SK-N-SH (cell line): ENCODE data around the gene GPR107. TPM values are rescaled to one million over a fixed set of nuclear protein-coding genes. Genes with fewer than 3 reads are reported as not detected.

ENCODE experiments used
- CTCF ChIA-PET: fragments of 300-600, 350-600 bp; formaldehyde crosslinking; extraction: SDS; loops from one replicate; lab custom pipeline; 2021; lab: Yijun Ruan, JAX
- POLR2A ChIA-PET: fragments of 350-600 bp; sonication (Branson Sonifier 250); formaldehyde crosslinking; extraction: SDS; loops from one replicate; lab custom pipeline; 2020; ENCODE audit warnings: antibody characterized with exemption, inconsistent platforms; lab: Yijun Ruan, JAX
- DNase-seq: peaks from one replicate; pipeline ENCODE4 v3.0.0; 2012
- H2AFZ ChIP-seq: fragments of 200-600 bp; sonication (generic); 2 replicates; pipeline ENCODE4 v1.8.1; 2016; ENCODE audit warnings: antibody characterized with exemption, mild to moderate bottlenecking, low read depth
- H3F3A ChIP-seq: fragments of 200-600 bp; sonication (generic); replicated peaks from 2 replicates; pipeline ENCODE3; 2016; ENCODE audit warnings: antibody characterized with exemption, mild to moderate bottlenecking; ENCODE audit not compliant: insufficient read depth
- H3K27ac ChIP-seq, 2 experiments: fragments of 200-500 bp in 1 of 2; fragments of 200-600 bp in 1 of 2; sonication (Bioruptor generic) in 1 of 2; sonication (generic), shearing (Covaris generic) in 1 of 2; 2 replicates each; pipeline versions ENCODE4 v1.5.1 to v1.6.1; 2014 to 2016; ENCODE audit warnings: low read depth in 2 of 2, inconsistent platforms in 1 of 2, low read length in 1 of 2, mild to moderate bottlenecking in 1 of 2, mixed read lengths in 1 of 2
- H3K27me3 ChIP-seq: fragments of 200-600 bp; sonication (generic), shearing (Covaris generic); 2 replicates; pipeline ENCODE4 v1.6.1; 2016; ENCODE audit warnings: mixed run types; ENCODE audit not compliant: insufficient read depth
- H3K36me3 ChIP-seq, 2 experiments: fragments of 200-500 bp in 1 of 2; fragments of 200-600 bp in 1 of 2; sonication (Bioruptor generic) in 1 of 2; sonication (generic) in 1 of 2; replicated peaks in 1 of 2; 2 replicates each; pipeline versions ENCODE3 to v1.5.1; 2014 to 2016; ENCODE audit warnings: low read length in 1 of 2, mild to moderate bottlenecking in 1 of 2; ENCODE audit not compliant: insufficient read depth in 2 of 2, control insufficient read depth in 1 of 2
- H3K4me1 ChIP-seq, 2 experiments: fragments of 200-500 bp in 1 of 2; fragments of 200-600 bp in 1 of 2; sonication (Bioruptor generic) in 1 of 2; sonication (generic), shearing (Covaris generic) in 1 of 2; 2 replicates each; pipeline versions ENCODE4 v1.5.1 to v1.6.1; 2014 to 2016; ENCODE audit warnings: low read depth in 1 of 2, low read length in 1 of 2, mixed run types in 1 of 2; ENCODE audit not compliant: insufficient read depth in 2 of 2, control insufficient read depth in 1 of 2
- H3K4me2 ChIP-seq: fragments of 200-600 bp; sonication (generic), shearing (Covaris generic); 2 replicates; pipeline ENCODE4 v1.6.1; 2017; ENCODE audit warnings: mixed run types
- H3K4me3 ChIP-seq, 2 experiments: fragments of 200-500 bp in 1 of 2; fragments of 200-600 bp in 1 of 2; sonication (Bioruptor generic) in 1 of 2; sonication (generic), shearing (Covaris generic) in 1 of 2; 2 replicates each; pipeline versions ENCODE4 v1.5.1 to v1.8.1; 2014 to 2016; ENCODE audit warnings: low read depth in 2 of 2, inconsistent platforms in 1 of 2, low read length in 1 of 2, mild to moderate bottlenecking in 1 of 2, mixed read lengths in 1 of 2, moderate library complexity in 1 of 2
- H3K79me2 ChIP-seq: fragments of 200-600 bp; sonication (generic); 2 replicates; pipeline ENCODE4 v1.8.1; 2017; ENCODE audit warnings: mild to moderate bottlenecking; ENCODE audit not compliant: insufficient read depth
- H3K9ac ChIP-seq: fragments of 200-600 bp; sonication (generic); 2 replicates; pipeline ENCODE4 v1.6.1; 2017; ENCODE audit warnings: mixed run types
- H3K9me2 ChIP-seq: fragments of 200-600 bp; sonication (generic); 2 replicates; pipeline ENCODE4 v1.6.1; 2017; ENCODE audit warnings: mixed run types
- H3K9me3 ChIP-seq: fragments of 200-600 bp; sonication (generic); 2 replicates; pipeline ENCODE4 v1.6.1; 2017; ENCODE audit warnings: mixed run types, mild to moderate bottlenecking, moderate library complexity
- H4K20me1 ChIP-seq: fragments of 200-600 bp; sonication (generic); 2 replicates; pipeline ENCODE4 v1.6.1; 2017; ENCODE audit warnings: mild to moderate bottlenecking, mixed run types; ENCODE audit not compliant: insufficient read depth
- CHD2 ChIP-seq: fragments of 150-350 bp; IDR thresholded peaks from 2 replicates; pipeline ENCODE4 v1.6.1; 2018; ENCODE audit warnings: low read length; ENCODE audit not compliant: partially characterized antibody
- EP300 ChIP-seq, 2 experiments: IDR thresholded peaks; 2 replicates each; pipeline versions ENCODE4 v1.4.0 to v1.6.1; 2012; ENCODE audit warnings: borderline replicate concordance in 1 of 2, low read depth in 1 of 2, low read length in 1 of 2
- FOXJ3 ChIP-seq: sonication (generic); formaldehyde crosslinking; IDR thresholded peaks from 2 replicates; pipeline ENCODE4 v1.5.1; 2020; ENCODE audit warnings: mild to moderate bottlenecking, missing genetic modification reagents
- JUND ChIP-seq: IDR thresholded peaks from 2 replicates; pipeline ENCODE4 v1.4.0; 2012
- MXI1 ChIP-seq: IDR thresholded peaks from 2 replicates; pipeline ENCODE4 v1.6.1; 2012; ENCODE audit warnings: mild to moderate bottlenecking, low read depth, low read length, improper control_type of control experiment
- NFIC ChIP-seq: IDR thresholded peaks from 2 replicates; pipeline ENCODE4 v1.4.0; 2012; ENCODE audit warnings: borderline replicate concordance
- RAD21 ChIP-seq: IDR thresholded peaks from 2 replicates; pipeline ENCODE4 v1.6.1; 2012; ENCODE audit warnings: mild to moderate bottlenecking, low read length
- RCOR1 ChIP-seq: fragments of 150-350 bp; IDR thresholded peaks from 2 replicates; pipeline ENCODE4 v1.6.1; 2017; ENCODE audit warnings: antibody characterized with exemption, low read length
- REST ChIP-seq: IDR thresholded peaks from 2 replicates; pipeline ENCODE4 v1.6.1; 2012; ENCODE audit warnings: mild to moderate bottlenecking, low read depth, low read length, moderate library complexity
- RFX5 ChIP-seq: IDR thresholded peaks from 2 replicates; pipeline ENCODE4 v1.6.1; 2012; ENCODE audit warnings: mild to moderate bottlenecking, improper control_type of control experiment, low read length
- SIN3A ChIP-seq: IDR thresholded peaks from 2 replicates; pipeline ENCODE4 v1.6.1; 2012; ENCODE audit warnings: low read depth, mild to moderate bottlenecking, low read length, moderate library complexity, borderline replicate concordance
- SMC3 ChIP-seq: IDR thresholded peaks from 2 replicates; pipeline ENCODE4 v1.6.1; 2012; ENCODE audit warnings: low read depth, low read length, improper control_type of control experiment
- TAF1 ChIP-seq: IDR thresholded peaks from 2 replicates; pipeline ENCODE4 v1.6.1; 2012; ENCODE audit warnings: low read depth, mild to moderate bottlenecking, low read length, moderate library complexity, borderline replicate concordance
- TCF12 ChIP-seq: IDR thresholded peaks from 2 replicates; pipeline ENCODE4 v1.4.0; 2012
- USF1 ChIP-seq: IDR thresholded peaks from 2 replicates; pipeline ENCODE4 v1.4.0; 2012; ENCODE audit warnings: low read depth, borderline replicate concordance
- USF2 ChIP-seq: fragments of 150-350 bp; IDR thresholded peaks from 2 replicates; pipeline ENCODE4 v1.6.1; 2017; ENCODE audit warnings: antibody characterized with exemption, low read length, low read depth, borderline replicate concordance
- WGBS: methylation state at CpG from one replicate; pipeline ENCODE4 v1.1.6; 2017; ENCODE audit warnings: low lambda C conversion rate; 5-methylcytosine and 5-hydroxymethylcytosine counted together
- polyA plus RNA-seq, 3 experiments: library from polyadenylated mRNA; depleted of rRNA; stranded (reverse); fragments of >200 nt; gene quantifications; 2 replicates each; pipeline ENCODE4 v1.2.3, GENCODE V29; 2012
- TF ChIP-seq, protein P1 (sequence below): IDR thresholded peaks from 2 replicates; pipeline ENCODE4; 2012

Gene GPR107
- polyA plus RNA-seq, 1 of the 3 experiments (the other 2 are of a cell fraction) = 23.0 TPM

GRCh38 chr9:130042406-130042884 is 11.3 kb upstream of the GPR107 start:
- Histone ChIP-seq H3F3A (peaks cover 20% of the 10 kb centered on the region), H3K4me2 (peak overlapping the region; percentile 77), H3K36me3 (no peaks in the 10 kb centered on the region), H2AFZ (peak overlapping the region; percentile 56; the same call in 1 of the 2 replicates), H3K79me2 (peaks cover 49% of the 10 kb centered on the region), H4K20me1 (peaks cover 30% of the 10 kb centered on the region), H3K4me1 (peaks cover 12 to 15% of the 10 kb centered on the region in 2 experiments; a peak in 3 of 4 replicates), H3K27me3 (no peaks in the 10 kb centered on the region), H3K27ac (peak overlapping the region; percentile 72 to 77), H3K9me3 (no peaks in the 10 kb centered on the region), H3K9ac (peak overlapping the region; percentile 85), H3K4me3 (peak overlapping the region; percentile 81 to 85), H3K9me2 (no peaks in the 10 kb centered on the region)
- DNase-seq = peak; percentile 80
- CTCF ChIA-PET = interaction anchor here (0.6 to 1.6 kb wide), 7 partner anchors 9 to 232 kb away, joined by 3 to 10 read pairs (median 3); partner anchors contain the start of gene GPR107
- POLR2A ChIA-PET = interaction anchor here (0.6 to 1.6 kb wide), 4 partner anchors 11 to 125 kb away, joined by 3 to 5 read pairs (median 3); partner anchors contain the start of gene GPR107
- under 1% methylated on average over 23 of the region's 68 CpGs for WGBS
- TF ChIP-seq MXI1 (peak; percentile 15; the same call in 1 of the 2 replicates), USF1 (no peak), SIN3A (no peak)

DNA sequence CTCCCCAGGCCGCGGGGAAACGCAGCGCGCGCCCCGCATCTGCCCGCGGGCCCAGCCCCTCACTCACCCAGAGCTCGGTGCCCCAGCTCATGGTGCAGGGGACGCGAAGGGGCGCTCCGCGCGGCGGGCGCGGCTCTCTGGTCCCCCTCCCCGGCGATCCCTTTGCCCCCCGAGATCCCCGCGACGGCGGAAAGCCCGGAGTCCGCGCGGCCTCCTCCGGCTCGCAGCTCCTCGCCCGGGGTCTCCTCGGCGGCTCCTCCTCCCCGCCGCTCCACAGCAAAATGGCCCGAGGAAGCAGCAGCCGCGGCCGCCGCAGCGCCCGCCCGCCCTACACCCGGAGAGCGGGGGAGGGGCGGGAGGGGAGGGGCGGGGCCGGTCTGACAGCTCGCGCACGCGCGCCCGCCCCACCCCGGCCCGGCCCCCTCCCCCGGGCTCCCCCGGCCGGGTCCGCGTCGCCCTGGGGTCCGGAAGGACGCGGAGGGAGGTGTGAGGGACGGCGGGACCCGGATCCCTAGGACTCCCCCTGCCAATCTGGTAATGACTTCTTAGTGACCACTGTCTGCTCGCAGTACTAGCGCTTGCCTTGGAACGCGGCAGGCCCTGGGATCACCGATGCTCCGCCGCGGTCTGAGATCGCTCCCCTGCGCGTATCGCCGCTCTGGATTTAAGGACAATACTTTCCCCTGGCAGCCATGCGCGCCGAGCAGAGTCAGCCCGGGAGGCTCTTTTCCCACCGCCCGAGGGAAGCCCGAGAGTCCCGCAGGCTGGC is 10.6 kb upstream of the GPR107 start, which contains the start of gene FNBP1:
Gene FNBP1 (minus strand): TSS at position 305 of the 769 bp plus-strand sequence. CDS start 214 bp downstream, at position 91.
- Histone ChIP-seq H4K20me1 (peaks cover 30% of the 10 kb centered on the region), H2AFZ (peak within 1 kb of the TSS; percentile 87), H3K9me2 (no peaks in the 10 kb centered on the region), H3K9ac (peak within 1 kb of the TSS; percentile 85), H3K79me2 (peaks cover 43% of the 10 kb centered on the region), H3K4me2 (peak within 1 kb of the TSS; percentile 77), H3K27ac (peak within 1 kb of the TSS; percentile 72 to 77), H3K4me3 (peak within 1 kb of the TSS; percentile 81 to 85), H3K36me3 (no peaks in the 10 kb centered on the region), H3K4me1 (peaks cover 12% of the 10 kb centered on the region in 2 experiments; a peak in 3 of 4 replicates), H3K9me3 (no peaks in the 10 kb centered on the region), H3K27me3 (no peaks in the 10 kb centered on the region), H3F3A (peaks cover 20% of the 10 kb centered on the region)
- under 1% methylated on average over 21 of the region's 92 CpGs for WGBS
- POLR2A ChIA-PET = interaction anchor here (0.6 to 1.6 kb wide), 4 partner anchors 10 to 158 kb away, joined by 3 to 5 read pairs (median 4); partner anchors contain the start of gene GPR107
- CTCF ChIA-PET = interaction anchor here (0.6 to 1.2 kb wide), 5 partner anchors 8 to 232 kb away, joined by 3 to 7 read pairs (median 3); partner anchors contain the start of gene GPR107
- DNase-seq = peak; percentile 99
- no peak; the same call in 1 of the 2 replicates for TF ChIP-seq JUND
- no peak for TF ChIP-seq RCOR1
- TF ChIP-seq USF2 = no peak
- no peak for TF ChIP-seq EP300 (IDR thresholded peaks at IDR 0.05; ENCODE audit: borderline replicate concordance in 1 of 2, low read depth in 1 of 2, low read length in 1 of 2)
- no peak for TF ChIP-seq FOXJ3 (CRISPR knock-in tag)
- TF ChIP-seq, protein P1, sequence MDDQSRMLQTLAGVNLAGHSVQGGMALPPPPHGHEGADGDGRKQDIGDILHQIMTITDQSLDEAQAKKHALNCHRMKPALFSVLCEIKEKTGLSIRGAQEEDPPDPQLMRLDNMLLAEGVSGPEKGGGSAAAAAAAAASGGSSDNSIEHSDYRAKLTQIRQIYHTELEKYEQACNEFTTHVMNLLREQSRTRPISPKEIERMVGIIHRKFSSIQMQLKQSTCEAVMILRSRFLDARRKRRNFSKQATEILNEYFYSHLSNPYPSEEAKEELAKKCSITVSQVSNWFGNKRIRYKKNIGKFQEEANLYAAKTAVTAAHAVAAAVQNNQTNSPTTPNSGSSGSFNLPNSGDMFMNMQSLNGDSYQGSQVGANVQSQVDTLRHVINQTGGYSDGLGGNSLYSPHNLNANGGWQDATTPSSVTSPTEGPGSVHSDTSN = peak; percentile 9; the same call in 1 of the 2 replicates
- TF ChIP-seq TCF12 = no peak
- no peak for TF ChIP-seq NFIC
- TF ChIP-seq SMC3 = no peak
- TF ChIP-seq RFX5 = no peak
- TF ChIP-seq TAF1 = peak; percentile 94
- TF ChIP-seq CHD2 = no peak
- no peak for TF ChIP-seq RAD21
- 0 out of 2 replicates have a peak, but pooled peaks have one; percentile 66 for TF ChIP-seq REST
